Natural killer cell (primary cell): Measurements from ENCODE around the gene MN1. TPM values are rescaled to one million over a fixed set of nuclear protein-coding genes. Genes with fewer than 3 reads are reported as not detected.
"Not testable (repeated sequence)": the region's sequence is repeated elsewhere in the genome, so short reads cannot be mapped to it uniquely, and the experiment has no call there.

ENCODE experiments used
- ATAC-seq, 3 donors: fragments of 150-1000 bp in 2 of 3; fragments of 200-7000 bp in 1 of 3; cut with Tn5 transposase; 1 replicate in 1 of 3; 2 replicates in 2 of 3; pipeline ENCODE4 v1.10.0; 2021; ENCODE audit warnings: mild to moderate bottlenecking in 2 of 3, moderate library complexity in 2 of 3
- DNase-seq, 2 donors: peaks; one replicate each; pipeline versions ENCODE4 v3.0.0 to v3.0.0-alpha.2; 2013 to 2021; ENCODE audit warnings: mixed read lengths in 1 of 2
- H3K27ac ChIP-seq: one replicate; pipeline ENCODE4 v1.5.1; 2013; ENCODE audit warnings: mild to moderate bottlenecking, low read length
- H3K27me3 ChIP-seq: one replicate; pipeline ENCODE4 v1.6.1; 2013; ENCODE audit warnings: low read length; ENCODE audit not compliant: control insufficient read depth, insufficient read depth
- H3K36me3 ChIP-seq: one replicate; pipeline ENCODE4 v1.6.1; 2013; ENCODE audit warnings: low read length; ENCODE audit not compliant: control insufficient read depth, insufficient read depth
- H3K4me1 ChIP-seq: one replicate; pipeline ENCODE4 v1.6.1; 2013; ENCODE audit warnings: low read length; ENCODE audit not compliant: control insufficient read depth, insufficient read depth
- H3K4me3 ChIP-seq: one replicate; pipeline ENCODE4 v1.5.1; 2013; ENCODE audit warnings: low read length
- H3K9me3 ChIP-seq: one replicate; pipeline ENCODE4 v1.6.1; 2013; ENCODE audit warnings: low read length; ENCODE audit not compliant: control insufficient read depth, insufficient read depth
- H3K27ac Mint-ChIP-seq, 2 donors: one replicate each; pipeline ENCODE4 v1.8.0; 2022; ENCODE audit warnings: mild to moderate bottlenecking in 2 of 2, mixed read lengths in 2 of 2, moderate library complexity in 1 of 2
- H3K27me3 Mint-ChIP-seq, 2 donors: one replicate each; pipeline ENCODE4 v1.8.0; 2022; ENCODE audit warnings: low read depth in 2 of 2, mixed read lengths in 2 of 2
- H3K36me3 Mint-ChIP-seq: one replicate; pipeline ENCODE4 v1.8.0; 2022; ENCODE audit warnings: mixed read lengths
- H3K4me1 Mint-ChIP-seq, 2 donors: one replicate each; pipeline ENCODE4 v1.8.0; 2022; ENCODE audit warnings: mixed read lengths in 2 of 2
- H3K4me3 Mint-ChIP-seq: one replicate; pipeline ENCODE4 v1.8.0; 2022; ENCODE audit warnings: mild to moderate bottlenecking, moderate library complexity, mixed read lengths
- H3K9me3 Mint-ChIP-seq, 2 donors: one replicate each; pipeline ENCODE4 v1.8.0; 2022; ENCODE audit warnings: mixed read lengths in 2 of 2
- CTCF ChIP-seq: fragments of 200-600 bp; IDR thresholded peaks from one replicate; pipeline ENCODE4 v1.8.0; 2022; ENCODE audit warnings: antibody characterized with exemption
- WGBS: methylation state at CpG from one replicate; pipeline ENCODE4 v1.1.7; 2013; ENCODE audit warnings: missing lambda C conversion rate; ENCODE audit not compliant: insufficient coverage; 5-methylcytosine and 5-hydroxymethylcytosine counted together
- intact Hi-C: fragments of 100-400 bp; cut with micrococcal nuclease; formaldehyde crosslinking; loops from one replicate; pipeline ENCODE4 v1.14.2; 2022
- total RNA-seq, 4 donors: library from RNA; stranded (reverse); fragments of 120-200 nt in 1 of 4; gene quantifications; one replicate each; pipeline versions ENCODE4 v1.2.3 to v1.2.4, GENCODE V29; 2013 to 2022

The MN1 gene
- total RNA-seq, 3 donors from 2014 or later (not counting 1 experiment from before 2014, with no cell fraction given), result 0.39 to 0.83 (median 0.82) TPM

GRCh38 chr22:27745809-27746208 is 55.7 kb downstream of the MN1 start:
- no peaks in the 10 kb centered on the region for H3K36me3 ChIP-seq
- DNase-seq (no peak), ATAC-seq (no peak)
- H3K27ac Mint-ChIP-seq, result no peak overlapping the region
- peaks cover 13% of the 10 kb centered on the region for H3K4me1 ChIP-seq
- H3K4me3 Mint-ChIP-seq, result no peak overlapping the region
- TF ChIP-seq CTCF, result no peak
- no peak overlapping the region for H3K4me3 ChIP-seq
- no peaks in the 10 kb centered on the region for H3K9me3 ChIP-seq
- no peaks in the 10 kb centered on the region for H3K9me3 Mint-ChIP-seq
- 96% methylated on average over 7 of the region's 7 CpGs for WGBS
- peaks cover 16 to 18% of the 10 kb centered on the region in 2 donors for H3K27me3 Mint-ChIP-seq
- H3K27me3 ChIP-seq, result no peaks in the 10 kb centered on the region
- peaks cover 17 to 27% of the 10 kb centered on the region in 2 donors for H3K4me1 Mint-ChIP-seq
- no peak overlapping the region for H3K27ac ChIP-seq
- intact Hi-C loops, result no loop called here
- no peaks in the 10 kb centered on the region for H3K36me3 Mint-ChIP-seq

GRCh38 chr22:27745154-27745553 is 56.4 kb downstream of the MN1 start:
- DNase-seq (no peak), ATAC-seq (no peak)
- H3K36me3 ChIP-seq, result no peaks in the 10 kb centered on the region
- intact Hi-C loops, result no loop called here
- H3K27ac ChIP-seq, result no peak overlapping the region
- Mint-ChIP-seq H3K9me3 (no peaks in the 10 kb centered on the region), H3K27me3 (peaks cover 11 to 17% of the 10 kb centered on the region in 2 donors), H3K27ac (no peak overlapping the region), H3K36me3 (no peaks in the 10 kb centered on the region), H3K4me3 (no peak overlapping the region), H3K4me1 (peaks cover 17 to 24% of the 10 kb centered on the region in 2 donors)
- H3K9me3 ChIP-seq, result no peaks in the 10 kb centered on the region
- no peak overlapping the region for H3K4me3 ChIP-seq
- WGBS, result 83% methylated on average over 2 of the region's 4 CpGs
- no peak for TF ChIP-seq CTCF
- H3K4me1 ChIP-seq, result peaks cover 13% of the 10 kb centered on the region
- H3K27me3 ChIP-seq, result no peaks in the 10 kb centered on the region

DNA sequence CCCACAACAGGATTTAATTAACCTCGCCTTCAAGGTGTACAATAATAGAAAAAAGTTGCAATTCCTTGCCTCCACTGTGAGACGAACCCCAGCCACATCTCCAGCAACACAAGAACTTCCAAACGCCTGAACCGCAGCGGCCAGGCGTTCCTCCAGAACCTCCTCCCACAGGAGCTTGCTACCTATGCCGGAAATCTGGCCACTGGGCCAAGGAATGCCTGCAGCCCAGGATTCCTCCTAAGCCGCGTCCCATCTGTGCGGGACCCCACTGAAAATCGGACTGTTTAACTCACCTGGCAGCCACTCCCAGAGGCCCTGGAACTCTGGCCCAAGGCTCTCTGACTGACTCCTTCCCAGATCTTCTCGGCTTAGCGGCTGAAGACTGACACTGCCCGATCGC is 57.5 kb downstream of the MN1 start:
- H3K36me3 ChIP-seq, ATAC-seq, intact Hi-C loops, H3K27ac Mint-ChIP-seq, H3K4me3 ChIP-seq, H3K4me1 ChIP-seq, DNase-seq, H3K27me3 ChIP-seq, H3K27ac ChIP-seq, H3K9me3 ChIP-seq, H3K36me3 Mint-ChIP-seq, H3K9me3 Mint-ChIP-seq, H3K4me3 Mint-ChIP-seq: not testable (repeated sequence)
- Mint-ChIP-seq H3K4me1 (peaks cover 7 to 13% of the 10 kb centered on the region in 2 donors), H3K27me3 (peaks cover 5 to 17% of the 10 kb centered on the region in 2 donors)
- 91% methylated on average over 13 of the region's 15 CpGs for WGBS

DNA sequence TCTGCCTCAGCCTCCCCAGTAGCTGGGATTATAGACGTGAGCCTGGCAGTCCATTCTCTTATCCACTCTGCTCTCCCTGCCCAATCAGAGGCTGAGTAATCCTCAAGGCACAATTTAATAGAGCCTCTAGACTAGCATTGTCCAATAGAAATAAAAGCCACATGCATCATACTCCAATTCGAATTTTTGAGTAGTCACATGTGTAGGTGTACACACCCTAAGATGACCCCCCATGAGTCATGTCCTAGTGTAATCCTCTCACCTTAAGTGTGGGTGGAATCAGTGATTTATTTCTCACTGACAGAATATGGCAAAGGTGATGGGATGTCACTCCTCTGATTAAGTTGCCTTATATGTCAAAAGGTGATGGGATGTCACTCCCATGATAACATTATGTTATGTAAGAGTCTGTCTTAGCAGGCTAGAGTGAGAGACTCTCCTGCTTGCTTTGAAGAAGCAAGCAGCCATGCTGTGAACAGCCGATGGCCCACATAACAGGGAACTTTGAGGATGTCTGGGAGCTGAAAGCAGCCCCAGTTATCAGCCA is 61.3 kb downstream of the MN1 start:
- Mint-ChIP-seq H3K36me3 (peaks cover 10% of the 10 kb centered on the region), H3K9me3 (peaks cover 0 to 2% of the 10 kb centered on the region in 2 donors)
- intact Hi-C loops, result no loop called here

More for the DNA sequence above, 61.3 kb downstream of the MN1 start:
- H3K9me3 ChIP-seq, result no peaks in the 10 kb centered on the region
- no peaks in the 10 kb centered on the region for H3K4me1 Mint-ChIP-seq
- H3K4me3 Mint-ChIP-seq, result no peak overlapping the region
- H3K4me3 ChIP-seq, result no peak overlapping the region
- no peak for TF ChIP-seq CTCF
- H3K4me1 ChIP-seq, result no peaks in the 10 kb centered on the region
- WGBS, result 82% methylated on average over 2 of the region's 3 CpGs
- H3K27ac ChIP-seq, result no peak overlapping the region
- DNase-seq (no peak), ATAC-seq (no peak)
- H3K27me3 ChIP-seq, result no peaks in the 10 kb centered on the region
- no peaks in the 10 kb centered on the region for H3K36me3 ChIP-seq
- H3K27me3 Mint-ChIP-seq, result peaks cover 2 to 13% of the 10 kb centered on the region in 2 donors
- no peak overlapping the region for H3K27ac Mint-ChIP-seq
